Activated CD8-positive, alpha-beta memory T cell treated with anti-CD3 and anti-CD28 coated beads, Interleukin-2, amount 50 U/mL, for 1 hour (primary cell): ENCODE results near the gene HYAL2.
"Not testable (repeated sequence)": the region's sequence is repeated elsewhere in the genome, so short reads cannot be mapped to it uniquely, and the experiment has no call there.

Source experiments
- DNase-seq: peaks from one replicate; pipeline ENCODE4 v3.0.0-alpha.2; 2020; ENCODE audit errors: extremely low read depth

Gene HYAL2

GRCh38 chr3:50312041-50312440 is 10.5 kb downstream of the HYAL2 start:
- DNase-seq = not testable (repeated sequence)

DNA sequence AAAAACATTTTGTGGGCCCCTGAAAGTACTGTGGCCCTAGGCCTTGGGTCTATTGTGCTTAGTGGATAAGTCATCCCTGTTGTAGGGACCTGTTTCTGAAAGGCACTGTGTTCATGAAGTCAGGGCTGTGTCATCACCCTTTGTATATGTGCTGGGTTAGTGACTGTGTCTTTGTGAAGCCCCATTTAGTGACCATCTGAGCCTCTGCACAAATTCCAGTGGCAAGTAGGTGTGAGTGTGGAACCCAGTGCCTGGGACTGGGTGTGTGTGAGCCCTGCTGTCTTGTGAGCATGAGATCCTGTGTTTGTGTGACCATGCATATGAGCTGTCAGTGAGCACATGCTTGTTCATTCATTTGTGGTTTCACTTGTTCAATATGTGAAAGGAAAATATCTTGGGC is 17.9 kb downstream of the HYAL2 start:
- no peak for DNase-seq

DNA sequence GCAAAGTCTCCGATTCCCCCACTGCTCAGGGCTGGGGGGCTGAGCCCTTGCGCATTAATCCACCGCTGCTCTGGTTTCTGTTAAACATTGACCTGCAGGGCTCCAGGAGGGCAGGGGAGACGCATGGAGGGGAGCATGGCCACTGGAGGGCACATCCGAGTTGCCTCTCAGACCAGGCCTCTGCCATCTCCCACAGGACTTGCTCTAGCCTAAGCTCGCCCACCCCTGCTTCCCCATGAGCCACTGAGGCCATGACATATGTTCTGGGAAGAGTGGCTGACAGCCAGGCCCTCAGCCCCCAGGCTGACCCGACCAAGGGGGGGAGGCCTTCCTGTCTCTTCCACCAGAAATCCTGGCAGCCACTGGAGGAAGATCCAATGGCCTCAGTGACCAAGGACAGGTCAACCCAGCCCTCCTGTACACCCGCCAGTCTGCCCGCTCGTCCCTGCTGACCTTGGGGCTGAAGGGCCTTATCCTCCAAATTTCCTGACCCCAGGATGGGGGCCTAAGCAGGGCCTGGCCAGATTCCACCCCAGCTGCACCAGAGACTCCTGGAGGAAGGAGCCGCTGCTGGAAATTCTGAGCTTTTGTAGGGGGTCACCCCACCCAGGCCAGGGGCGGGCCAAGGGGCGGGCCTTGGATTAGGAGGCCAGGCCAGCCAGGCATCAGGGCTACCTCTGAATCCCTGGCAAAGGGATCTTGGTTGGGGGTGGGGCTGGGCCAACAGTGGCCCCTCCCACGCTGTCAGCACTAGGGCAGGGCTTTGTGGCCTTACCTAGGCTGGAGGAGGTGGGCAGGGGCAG is 19.3 kb downstream of the HYAL2 start, which contains the start of gene HYAL1:
TSS of gene HYAL1 (minus strand) at position 562 of the 803 bp plus-strand sequence. CDS start 618 bp downstream, outside the sequence.
- DNase-seq = no peak

DNA sequence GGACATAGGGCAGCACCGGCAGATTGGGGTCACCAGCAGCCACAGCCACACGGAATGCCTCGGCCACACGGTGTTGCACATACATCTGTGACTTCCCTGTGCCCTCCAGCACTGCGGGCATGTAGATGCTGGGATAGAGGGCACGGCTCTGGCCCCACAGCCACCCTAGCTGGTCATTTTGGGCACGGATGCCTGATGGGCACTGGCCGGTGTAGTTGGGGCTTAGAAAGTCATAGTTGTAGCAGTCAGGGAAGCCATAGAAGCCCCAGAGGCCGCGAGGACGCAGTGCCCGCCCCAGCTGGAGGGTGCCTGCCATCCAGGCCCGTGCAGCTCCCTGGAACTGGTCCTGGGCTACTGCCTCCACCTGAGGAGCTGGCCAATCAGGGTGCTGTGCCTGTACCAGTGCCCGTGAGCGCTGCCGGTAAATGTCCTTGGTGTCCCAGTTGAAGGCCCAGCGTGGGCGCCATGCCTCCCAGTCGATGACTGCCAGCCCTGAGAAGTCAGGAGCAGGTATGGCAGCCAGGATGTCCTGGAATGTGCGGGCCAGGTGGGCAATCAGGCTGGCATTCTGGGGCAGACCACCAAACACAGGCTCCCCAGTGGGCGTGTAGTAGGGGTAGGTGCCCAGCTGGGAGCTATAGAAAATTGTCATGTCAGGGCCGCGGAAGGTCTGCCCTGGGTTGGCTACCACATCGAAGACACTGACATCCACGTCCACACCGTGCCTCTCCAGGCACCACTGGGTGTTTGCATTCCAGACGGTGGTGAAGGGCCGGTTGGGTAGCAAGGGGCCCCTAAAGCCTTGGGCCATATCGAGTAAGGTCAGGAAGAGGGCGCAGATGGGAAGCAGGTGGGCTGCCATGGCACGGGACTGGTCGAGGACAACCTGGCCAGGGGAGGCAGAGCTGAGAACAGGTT is 20.2 kb downstream of the HYAL2 start:
- DNase-seq = no peak

DNA sequence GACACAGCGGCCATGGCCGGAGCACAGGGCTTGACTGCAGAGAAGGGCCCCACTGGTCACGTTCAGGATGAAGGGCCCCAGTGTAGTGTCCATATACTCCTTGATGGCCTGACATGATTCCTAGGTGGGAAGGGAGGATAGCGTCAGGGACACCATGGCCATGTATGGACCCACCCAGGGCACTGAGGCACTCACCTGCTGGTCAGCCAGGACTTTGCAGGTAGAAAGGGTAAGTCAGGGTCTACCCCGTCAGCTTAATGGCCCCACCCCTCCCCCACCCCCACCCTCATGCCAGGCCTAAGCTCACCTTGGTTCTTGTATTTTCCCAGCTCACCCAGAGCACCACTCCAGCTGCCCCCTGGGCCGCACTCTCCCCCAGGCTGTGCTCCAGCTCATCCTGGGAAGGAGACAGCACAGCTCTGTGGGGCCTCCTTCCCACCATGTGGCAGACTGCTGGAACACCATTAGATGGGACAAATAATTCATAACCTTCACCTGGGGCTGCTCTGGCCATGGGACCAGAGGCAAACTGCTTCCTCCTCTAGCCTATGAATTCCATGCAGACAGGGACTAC is 21.8 kb downstream of the HYAL2 start:
- no peak for DNase-seq

DNA sequence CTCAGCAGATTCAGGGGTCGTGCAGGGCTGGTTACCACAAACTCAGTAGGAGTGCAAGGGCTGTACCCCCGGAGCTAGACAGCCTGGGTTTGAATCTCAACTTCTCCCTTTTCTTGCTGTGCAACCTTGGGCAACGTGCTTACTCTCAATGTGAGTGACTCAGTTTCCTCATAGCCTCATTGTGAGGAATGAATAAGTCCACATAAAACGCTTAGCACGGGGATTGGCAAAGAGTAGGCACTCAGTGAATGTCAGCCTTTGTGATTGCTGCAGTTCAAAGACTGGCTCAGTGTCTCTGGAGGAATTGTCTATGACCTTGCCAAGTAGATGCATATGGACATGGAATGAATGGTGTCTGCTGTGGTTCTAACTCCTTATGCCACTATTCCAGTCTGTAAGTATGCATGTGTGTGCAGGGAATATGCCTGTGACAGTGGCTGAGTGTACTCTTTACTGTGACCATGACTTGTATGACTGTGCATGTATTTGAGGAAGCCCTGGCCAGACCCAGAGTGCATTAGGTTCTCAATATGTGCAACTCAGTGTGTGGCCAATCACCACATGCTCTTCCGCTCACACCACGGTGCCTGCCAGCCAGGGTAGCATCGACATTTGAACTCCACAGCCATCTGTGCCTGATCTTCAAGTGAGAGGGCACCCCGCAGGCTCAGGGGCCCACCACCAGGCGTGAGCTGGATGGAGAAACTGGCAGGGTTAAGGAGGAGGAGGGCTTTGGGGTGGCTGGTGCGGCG is 22.4 kb downstream of the HYAL2 start:
- no peak for DNase-seq

DNA sequence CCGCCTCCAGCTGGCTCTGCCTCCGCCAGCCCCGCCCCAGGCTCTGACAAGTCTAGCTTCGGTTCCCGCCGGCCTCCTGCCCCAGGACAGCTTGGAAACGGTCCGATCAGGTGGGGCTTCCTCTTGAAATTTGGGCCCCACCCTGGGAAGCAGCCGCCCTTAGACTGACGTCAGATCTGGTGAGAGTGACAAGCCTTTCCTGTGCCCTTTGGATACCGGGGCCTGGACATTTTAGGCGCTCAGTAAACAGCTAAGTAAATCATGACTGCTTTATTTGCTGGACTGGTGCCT is 23.0 kb downstream of the HYAL2 start:
- no peak for DNase-seq

DNA sequence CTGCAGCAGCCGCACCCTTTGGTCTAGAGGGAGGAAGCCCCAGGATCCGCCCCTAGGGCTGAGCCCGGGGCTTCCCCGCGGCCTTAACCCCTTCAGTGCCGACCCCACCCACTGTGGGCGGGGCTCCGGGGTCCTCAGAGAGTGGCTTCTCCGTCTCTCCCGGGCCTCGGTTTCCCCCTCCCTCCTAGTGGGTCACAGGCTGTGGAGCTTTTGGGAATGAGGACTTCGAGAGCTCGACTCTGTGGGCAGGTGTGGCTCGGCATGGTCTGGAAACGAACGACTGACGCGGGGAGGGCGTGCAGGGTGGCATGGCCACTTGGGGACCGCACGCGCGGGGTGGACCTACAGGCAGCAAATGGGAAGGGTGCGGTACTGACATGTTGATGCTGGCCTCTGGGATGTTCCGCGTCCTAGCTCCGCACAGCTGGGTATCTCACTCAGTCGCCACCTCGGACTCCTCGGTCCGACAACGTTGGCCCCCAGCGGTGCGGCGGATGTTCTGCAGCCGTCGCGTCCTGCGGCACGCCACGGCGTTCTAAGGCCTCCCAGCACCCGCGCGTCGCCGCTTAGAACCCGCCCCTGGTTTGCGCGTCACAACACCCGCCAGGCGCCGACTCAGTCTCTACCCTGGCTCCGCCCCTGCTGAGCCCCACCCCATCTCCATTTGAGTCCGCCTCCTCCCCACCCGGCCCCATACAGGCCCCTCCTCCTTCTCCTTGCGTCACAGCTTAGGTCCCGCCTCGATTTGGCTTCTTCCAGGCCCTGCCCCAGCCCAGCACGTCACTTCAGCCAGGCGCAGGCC is 23.5 kb downstream of the HYAL2 start, which contains the start of the genes HYAL3 and NAA80:
TSS of gene HYAL3 (minus strand) at position 570 of the 802 bp plus-strand sequence. CDS start 3,803 bp downstream, outside the sequence.
TSS of gene NAA80 (minus strand) at position 570 of the 802 bp plus-strand sequence. CDS start 1,942 bp downstream, outside the sequence.
- DNase-seq = peak; percentile 98

DNA sequence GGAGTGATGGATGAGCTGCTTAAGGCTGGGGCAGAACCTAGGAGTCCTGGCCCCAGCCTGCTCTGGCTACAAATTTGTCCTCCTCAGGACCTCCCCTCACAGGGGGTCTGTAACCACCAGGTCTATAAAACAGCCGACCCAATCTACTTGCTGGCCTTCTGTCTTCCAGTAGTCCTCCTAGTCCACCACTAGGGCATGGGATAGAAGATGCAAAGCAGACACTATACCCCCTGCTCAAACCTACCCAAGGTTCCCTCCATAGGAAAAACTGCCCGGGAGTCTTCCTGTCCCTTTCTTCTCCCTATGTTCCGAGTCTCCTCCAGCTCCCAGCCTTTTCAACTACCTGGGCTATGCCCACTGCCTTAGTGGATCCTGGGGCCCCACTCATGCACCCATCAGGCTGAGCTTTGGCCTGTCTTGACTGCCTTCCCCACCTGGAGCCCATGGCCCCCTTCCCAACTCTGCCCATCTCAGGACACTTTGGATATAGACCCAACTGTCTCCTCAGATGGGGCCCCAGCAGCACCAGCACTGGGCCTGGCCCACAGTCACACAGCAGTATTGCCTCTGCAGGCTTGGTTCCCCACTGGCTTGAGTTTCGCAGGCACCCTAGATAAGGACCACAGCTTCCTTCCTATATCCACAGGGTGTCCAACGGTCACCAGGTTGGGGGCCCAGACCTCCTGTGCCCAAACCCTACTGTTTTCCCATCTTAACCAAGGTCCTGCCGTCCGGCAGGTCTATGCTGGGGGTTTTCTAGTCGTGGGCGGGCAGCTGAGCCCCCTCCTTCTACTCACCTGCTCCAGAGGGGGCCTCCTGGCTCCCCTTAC is 24.4 kb downstream of the HYAL2 start:
- DNase-seq = no peak

DNA sequence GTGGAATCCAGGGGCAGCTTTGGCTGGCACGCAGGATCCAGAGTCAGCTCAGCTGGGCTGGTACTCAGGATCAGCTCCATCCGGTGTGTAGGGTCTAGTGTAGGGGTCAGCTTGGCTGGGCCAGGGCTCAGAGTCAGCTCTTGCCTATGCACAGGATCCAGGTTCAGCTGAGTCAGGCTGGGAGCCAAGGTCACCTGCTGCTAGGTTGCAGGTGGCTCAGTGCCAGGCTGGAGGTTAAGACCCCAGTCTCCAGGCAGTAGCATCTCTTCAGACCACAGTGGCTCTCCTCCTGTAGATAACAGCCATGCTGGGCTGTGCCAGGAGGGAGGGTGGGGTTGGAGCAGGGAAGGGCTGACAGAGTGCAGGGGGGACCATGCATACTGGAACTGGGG is 25.2 kb downstream of the HYAL2 start:
- no peak for DNase-seq

- DNase-seq = no peak
These were observed 25.7 kb downstream of the HYAL2 start for GRCh38 chr3:50296721-50297383.

DNA sequence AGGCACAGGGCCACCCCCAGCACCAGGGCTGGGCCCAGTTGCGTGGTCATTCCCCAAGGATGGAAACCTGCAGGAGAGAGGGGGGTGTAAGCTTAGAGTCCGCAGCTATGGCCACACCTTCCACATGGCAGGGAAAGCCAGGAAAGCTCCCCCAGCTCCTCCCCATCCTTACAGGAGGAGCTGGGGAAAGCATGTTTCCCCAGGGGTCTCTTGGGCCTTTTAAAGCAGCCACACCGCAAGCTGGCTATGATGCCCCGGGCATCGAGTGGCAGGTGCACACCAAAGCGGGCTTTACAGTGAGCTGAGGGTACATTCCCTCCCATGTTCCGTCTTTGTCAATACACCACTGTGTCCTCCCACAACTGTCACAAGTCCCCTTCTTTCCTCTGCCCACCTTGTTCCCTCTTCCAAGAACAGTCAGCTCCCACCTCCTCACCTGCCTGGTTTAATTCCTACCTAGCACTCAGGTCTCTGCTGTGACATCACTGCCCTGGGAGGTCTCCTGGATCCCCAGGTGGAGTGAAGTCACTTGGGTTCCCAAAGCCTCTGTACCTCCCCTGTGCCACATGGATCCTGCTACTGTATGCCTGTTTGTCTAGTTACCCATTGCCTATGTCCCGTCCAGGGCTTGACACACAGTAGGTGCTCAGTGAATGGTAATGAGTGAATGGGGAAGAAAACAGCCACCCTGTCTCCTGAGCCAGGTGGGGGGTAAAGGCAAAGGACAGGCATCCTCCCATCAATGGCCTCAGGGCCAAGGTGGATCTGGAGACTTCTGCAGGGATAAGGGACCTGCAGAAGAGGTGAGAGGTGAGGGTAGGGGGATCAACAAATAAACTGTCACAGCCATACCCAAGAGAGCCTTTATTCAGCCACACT is 26.8 kb downstream of the HYAL2 start:
- no peak for DNase-seq

DNA sequence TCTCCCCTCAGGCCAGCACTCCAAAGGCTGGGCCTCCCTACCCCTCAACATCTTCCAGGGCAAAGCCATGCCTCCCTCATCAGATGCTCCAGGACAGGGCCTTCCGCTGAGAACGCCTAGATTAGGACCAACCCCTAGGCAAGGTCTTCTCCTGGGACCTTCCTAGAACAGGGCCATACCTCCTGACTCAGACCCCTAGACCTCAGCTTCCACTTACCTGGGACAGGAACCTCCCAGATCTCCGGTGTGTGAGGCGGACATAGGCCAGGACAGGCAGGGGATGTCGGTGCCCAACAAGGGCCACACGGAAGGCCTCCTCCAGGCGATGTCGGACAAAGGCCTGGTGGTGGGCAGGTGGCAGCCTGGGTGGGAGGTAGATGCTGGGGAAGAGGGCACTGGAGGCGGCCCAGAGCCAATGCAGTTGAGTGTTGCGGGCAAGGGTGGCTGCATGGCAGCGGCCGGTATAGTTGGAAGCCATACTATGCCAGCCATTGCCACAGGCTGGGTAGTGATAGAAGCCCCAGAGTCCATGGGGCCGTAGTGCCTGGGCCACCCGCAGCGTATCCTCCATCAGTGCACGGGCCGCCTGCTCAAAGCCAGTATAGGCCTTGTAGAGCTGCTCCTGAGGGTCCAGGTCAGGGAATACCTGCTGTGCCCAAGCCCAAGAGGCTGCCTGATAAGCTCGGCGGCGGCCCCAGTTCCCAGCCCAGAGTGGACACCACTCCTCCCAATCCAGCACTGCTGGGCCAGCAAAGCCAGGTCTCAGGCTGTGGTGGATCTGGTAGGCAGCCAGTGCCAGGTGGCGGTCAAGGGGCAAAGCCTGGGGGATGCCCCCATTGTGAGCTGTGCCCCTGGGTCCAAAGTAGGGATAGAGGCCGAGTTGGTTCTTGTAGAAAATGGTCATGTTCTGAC is 27.8 kb downstream of the HYAL2 start:
- no peak for DNase-seq

GRCh38 chr3:50294089-50294488 is 28.5 kb downstream of the HYAL2 start:
- DNase-seq = no peak

DNA sequence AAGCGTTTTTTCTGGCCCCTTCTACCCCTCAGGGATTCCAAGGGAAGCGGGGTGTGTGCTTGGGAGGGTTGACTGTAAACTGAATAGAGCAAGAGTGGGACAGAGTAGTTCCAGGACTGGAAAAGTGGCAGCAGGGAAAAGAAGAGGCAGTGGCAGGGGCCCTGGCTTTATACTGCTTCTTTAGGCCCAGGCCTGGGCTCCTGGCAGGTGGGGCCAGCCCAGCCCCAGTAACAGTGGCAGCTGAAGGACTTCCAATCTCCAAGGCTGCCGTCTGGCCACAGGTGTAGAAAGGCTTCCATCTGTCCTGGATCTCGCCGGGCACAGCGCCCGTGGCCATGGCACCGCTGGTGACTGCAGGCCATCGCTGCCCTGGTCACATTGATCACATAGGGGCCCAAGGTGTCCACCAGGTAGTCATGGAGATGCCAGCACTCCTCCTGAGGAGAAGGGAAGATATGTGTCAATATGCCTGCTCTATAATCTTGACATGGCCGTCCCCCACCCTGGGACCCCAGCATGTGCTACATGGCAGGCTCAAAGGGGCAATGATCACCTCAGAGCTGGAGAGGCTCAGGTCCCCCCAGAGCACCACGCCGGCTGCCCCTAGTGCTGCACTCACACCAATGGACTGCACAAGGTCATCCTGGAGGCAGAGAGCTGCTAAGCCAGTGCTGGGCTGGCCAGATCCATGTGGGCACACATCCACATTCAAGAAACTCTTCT is 29.3 kb downstream of the HYAL2 start:
- no peak for DNase-seq
